ENCODE results near the gene CDR2L.

The CDR2L gene

GRCh38 chr17:75046407-75047289, 59.2 kb downstream of the CDR2L start, which contains the start of the genes ATP5PD and KCTD2:
Gene ATP5PD (minus strand): TSS chr17:75046969. CDS start chr17:75042650, 4,319 bp downstream.
Gene KCTD2 (plus strand): TSS chr17:75047225. CDS start chr17:75047251, 26 bp downstream.
- peak; percentile 86 for DNase-seq

DNA sequence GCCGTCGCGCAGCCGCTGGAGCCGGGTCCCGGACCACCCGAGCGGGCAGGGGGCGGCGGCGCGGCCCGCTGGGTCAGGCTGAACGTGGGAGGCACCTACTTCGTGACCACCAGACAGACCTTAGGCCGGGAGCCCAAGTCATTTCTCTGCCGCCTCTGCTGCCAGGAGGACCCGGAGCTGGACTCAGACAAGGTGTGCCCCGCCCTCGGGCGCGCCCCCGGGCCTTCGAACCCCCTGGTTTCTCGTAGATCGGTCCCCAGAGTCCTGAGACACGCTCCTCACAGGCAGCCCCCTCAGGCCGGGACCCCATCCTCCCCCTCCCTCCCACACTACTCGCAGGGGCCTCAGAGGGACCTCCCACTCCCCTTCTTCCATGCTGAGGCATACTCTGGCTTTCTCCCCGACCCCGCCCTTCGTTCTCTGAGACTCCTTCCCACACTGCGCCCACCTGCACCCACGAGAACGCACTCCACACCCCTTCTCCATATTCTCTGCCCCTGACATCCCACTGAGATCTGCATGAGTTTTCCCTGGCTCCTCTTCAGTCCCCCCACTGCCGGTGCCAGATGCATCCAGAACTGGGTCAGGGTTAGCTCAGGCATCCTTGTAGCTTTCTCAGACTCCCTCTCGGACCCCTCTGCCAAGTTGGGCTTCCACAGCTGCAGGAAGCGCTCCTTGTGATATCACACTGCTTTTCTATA, 60.1 kb downstream of the CDR2L start:
- DNase-seq: no peak

GRCh38 chr17:75048249-75048878, 60.9 kb downstream of the CDR2L start:
- no peak for DNase-seq

DNA sequence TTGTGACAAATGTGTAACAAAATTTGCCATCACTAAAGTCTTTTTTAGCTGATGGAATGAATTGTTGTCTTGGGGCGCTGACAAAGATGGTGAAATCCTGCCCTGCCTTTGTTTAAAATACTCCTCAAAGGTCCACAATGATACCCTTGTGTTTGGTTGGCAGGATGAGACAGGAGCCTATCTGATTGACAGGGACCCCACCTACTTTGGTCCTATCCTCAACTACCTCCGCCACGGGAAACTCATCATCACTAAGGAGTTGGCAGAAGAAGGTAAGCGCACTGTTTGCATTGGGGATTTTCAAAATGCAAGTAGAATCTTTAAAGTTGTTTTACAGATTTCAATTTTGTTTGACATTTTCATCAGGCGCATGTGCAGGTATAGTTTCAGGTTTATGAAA, 61.6 kb downstream of the CDR2L start:
- no peak for DNase-seq

- DNase-seq: no peak
Observed at GRCh38 chr17:75049706-75050105, 62.3 kb downstream of the CDR2L start.

GRCh38 chr17:75051941-75052340, 64.5 kb downstream of the CDR2L start:
- no peak for DNase-seq

Data from NCI-H187 treated with DMSO at 0.1 percent for 48 hours (cell line).